HAP-1 (cell line): ENCODE data around the gene MYLK.

Source experiments
- DNase-seq, 2 experiments: peaks; one replicate each; pipeline ENCODE4 v3.0.0-alpha.2; 2016 to 2020; ENCODE audit warnings: low spot score in 2 of 2
- H3K27me3 ChIP-seq: fragments of 250-450 bp; sonication (Bioruptor Pico); 2 replicates; pipeline ENCODE4 v1.5.1; 2020; ENCODE audit warnings: low read depth, mild to moderate bottlenecking, moderate library complexity
- H3K36me3 ChIP-seq: fragments of 250-450 bp; sonication (Bioruptor Pico); replicated peaks from 2 replicates; pipeline ENCODE4 v1.5.1; 2020; ENCODE audit warnings: mild to moderate bottlenecking
- H3K4me1 ChIP-seq: fragments of 250-450 bp; sonication (Bioruptor Pico); 2 replicates; pipeline ENCODE4 v1.5.1; 2020; ENCODE audit warnings: mild to moderate bottlenecking
- H3K4me3 ChIP-seq: fragments of 250-450 bp; sonication (Bioruptor Pico); 2 replicates; pipeline ENCODE4 v1.5.1; 2020; ENCODE audit warnings: mild to moderate bottlenecking, moderate library complexity
- H3K9me3 ChIP-seq: fragments of 250-450 bp; sonication (Bioruptor Pico); 2 replicates; pipeline ENCODE4 v1.5.1; 2020; ENCODE audit warnings: mild to moderate bottlenecking, moderate library complexity
- in situ Hi-C: fragments of 300-500 bp; cut with MboI; formaldehyde crosslinking; loops from 3 replicates; pipeline ENCODE4 v1.14.3; 2020; ENCODE audit warnings: low sequenced_read_pairs, inconsistent platforms, mixed read lengths

The MYLK gene

DNA sequence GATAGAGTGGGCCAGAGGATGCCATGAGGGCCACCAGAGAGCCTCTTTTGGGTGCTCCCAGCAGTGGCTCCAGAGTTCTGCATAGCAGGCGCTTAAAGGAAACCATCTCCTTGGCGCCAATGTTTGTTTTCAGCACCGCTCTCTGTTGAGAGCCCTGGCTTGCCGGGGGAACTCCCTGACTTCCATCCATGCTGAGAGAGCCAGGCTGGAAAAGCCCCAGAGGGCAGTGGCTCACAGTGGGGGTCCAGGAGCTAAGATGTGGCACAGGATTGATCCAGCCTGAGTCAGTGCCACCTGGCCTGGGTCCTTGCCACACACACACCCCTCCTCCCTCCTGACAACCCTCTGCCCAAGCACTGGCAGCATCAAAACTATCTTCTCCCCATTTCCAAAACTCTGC lies 248.9 kb downstream of the MYLK start:
- no peaks in the 10 kb centered on the region for H3K9me3 ChIP-seq
- in situ Hi-C loops = no loop called here
- no peaks in the 10 kb centered on the region; the same call in 1 of the 2 replicates for H3K4me1 ChIP-seq
- no peaks in the 10 kb centered on the region for H3K36me3 ChIP-seq
- no peaks in the 10 kb centered on the region for H3K27me3 ChIP-seq
- DNase-seq = no peak
- H3K4me3 ChIP-seq = no peak overlapping the region

DNA sequence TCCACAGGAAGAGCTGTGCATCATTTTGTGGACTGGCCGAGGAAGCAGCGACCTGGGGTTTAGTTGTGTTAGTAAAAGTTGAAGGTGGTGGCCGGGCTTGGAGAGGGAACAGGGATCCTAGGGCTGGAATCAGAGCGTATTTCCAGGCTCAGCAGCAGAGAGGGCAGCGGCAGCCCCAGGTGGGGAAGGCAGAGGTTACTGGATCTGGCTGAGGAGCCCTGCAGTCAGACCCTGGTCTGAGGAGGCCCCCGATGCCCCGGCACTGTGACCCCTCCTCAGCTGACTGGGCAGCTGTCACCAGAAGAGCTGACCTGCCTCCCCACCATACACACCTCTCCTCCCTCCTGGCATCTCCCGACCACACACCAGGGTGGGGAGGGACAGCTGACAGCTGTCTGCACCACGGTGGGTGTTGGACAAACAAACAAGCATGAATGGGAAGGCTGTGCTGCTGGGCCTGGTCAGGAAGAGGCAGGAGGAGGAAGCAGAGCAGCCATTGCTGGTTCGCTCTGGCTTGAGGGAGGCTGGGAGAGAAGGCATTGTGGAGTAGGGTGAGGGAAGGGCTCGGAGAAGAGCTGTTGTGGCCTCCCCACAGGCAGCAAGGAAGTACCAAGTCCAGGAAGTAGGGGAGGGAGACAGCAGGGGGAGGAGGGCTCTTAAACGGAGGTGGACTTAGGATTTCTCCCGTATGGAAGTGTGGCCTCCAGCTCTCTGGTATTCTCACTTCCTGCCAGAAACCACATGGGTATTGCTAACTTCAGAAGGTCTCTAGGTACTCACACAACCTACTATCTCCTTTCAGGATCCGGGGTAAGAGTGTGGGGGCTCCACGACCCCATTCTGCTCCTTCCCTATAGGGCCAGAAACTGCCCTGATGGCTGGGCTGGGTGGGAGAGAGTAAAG lies 249.7 kb downstream of the MYLK start:
- Histone ChIP-seq H3K4me1 (no peaks in the 10 kb centered on the region; the same call in 1 of the 2 replicates), H3K27me3 (no peaks in the 10 kb centered on the region), H3K9me3 (no peaks in the 10 kb centered on the region), H3K36me3 (no peaks in the 10 kb centered on the region), H3K4me3 (no peak overlapping the region)
- in situ Hi-C loops = no loop called here
- DNase-seq = no peak

DNA sequence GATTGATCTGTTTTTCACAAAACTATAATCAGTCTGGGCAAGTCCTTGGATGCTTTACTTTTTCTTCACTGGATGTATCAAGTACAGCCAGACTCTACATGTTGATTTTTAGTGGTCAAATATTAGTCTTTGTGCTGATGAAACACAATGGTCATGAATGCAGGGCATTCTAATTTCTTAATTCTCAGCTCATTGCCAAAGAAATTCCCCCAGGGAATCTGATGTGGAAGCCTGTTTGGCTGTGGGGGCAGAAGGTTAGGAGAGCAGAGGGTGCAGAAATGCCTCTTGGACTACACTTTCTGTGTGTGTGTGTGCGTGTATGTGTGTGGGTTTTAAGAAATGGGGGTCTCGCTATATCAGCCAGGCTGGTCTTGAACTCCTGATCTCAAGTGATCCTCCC lies 250.6 kb downstream of the MYLK start:
- Histone ChIP-seq H3K4me1 (no peaks in the 10 kb centered on the region; the same call in 1 of the 2 replicates), H3K36me3 (no peaks in the 10 kb centered on the region), H3K27me3 (no peaks in the 10 kb centered on the region), H3K4me3 (no peak overlapping the region), H3K9me3 (no peaks in the 10 kb centered on the region)
- DNase-seq = no peak
- in situ Hi-C loops = no loop called here

DNA sequence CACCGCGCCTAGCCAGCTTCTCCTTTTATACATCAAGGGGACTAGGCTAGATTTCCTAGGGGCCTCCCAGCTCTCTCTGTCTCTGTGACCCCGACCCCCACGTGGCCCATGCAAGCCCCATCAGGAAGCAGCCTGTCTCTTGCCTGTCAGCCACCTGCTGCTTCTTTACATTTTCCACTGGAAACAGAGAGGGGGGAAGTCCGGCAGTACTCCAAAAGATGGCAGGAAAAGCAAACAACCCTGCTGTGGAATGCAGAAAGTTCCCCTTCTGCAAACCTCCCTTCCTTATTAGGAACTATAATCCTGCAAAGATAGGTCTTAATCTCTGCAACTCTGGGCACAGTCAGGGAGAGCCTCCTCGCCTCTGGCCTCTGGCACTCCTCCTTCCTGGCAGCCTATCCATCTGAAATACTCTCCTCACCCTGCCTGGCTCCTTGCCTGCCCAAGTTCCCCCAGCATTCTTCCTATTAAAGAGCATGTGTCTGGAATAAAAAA lies 251.9 kb downstream of the MYLK start:
- in situ Hi-C loops = no loop called here
- no peak for DNase-seq
- Histone ChIP-seq H3K4me1 (no peaks in the 10 kb centered on the region; the same call in 1 of the 2 replicates), H3K9me3 (no peaks in the 10 kb centered on the region), H3K27me3 (no peaks in the 10 kb centered on the region), H3K36me3 (no peaks in the 10 kb centered on the region), H3K4me3 (no peak overlapping the region)

DNA sequence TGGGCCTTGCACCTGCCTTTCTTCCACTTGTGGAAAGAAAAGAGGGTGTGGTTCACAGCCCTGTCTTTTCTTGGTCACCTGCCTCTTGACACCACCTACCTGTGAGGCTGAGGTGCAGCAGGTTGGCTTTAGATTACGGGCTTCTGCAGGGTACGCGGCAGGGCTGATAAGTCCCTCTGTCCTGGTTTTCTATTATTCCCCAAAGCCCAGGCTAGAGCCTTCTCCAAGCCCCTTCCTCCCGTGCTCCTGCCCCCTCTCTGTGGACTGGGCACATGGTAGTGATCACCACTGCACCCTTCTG lies 254.4 kb downstream of the MYLK start:
- H3K36me3 ChIP-seq = no peaks in the 10 kb centered on the region
- H3K4me1 ChIP-seq = no peaks in the 10 kb centered on the region; the same call in 1 of the 2 replicates
- no peaks in the 10 kb centered on the region for H3K27me3 ChIP-seq
- no peaks in the 10 kb centered on the region for H3K9me3 ChIP-seq
- no peak overlapping the region for H3K4me3 ChIP-seq
- DNase-seq = no peak
- in situ Hi-C loops = no loop called here

DNA sequence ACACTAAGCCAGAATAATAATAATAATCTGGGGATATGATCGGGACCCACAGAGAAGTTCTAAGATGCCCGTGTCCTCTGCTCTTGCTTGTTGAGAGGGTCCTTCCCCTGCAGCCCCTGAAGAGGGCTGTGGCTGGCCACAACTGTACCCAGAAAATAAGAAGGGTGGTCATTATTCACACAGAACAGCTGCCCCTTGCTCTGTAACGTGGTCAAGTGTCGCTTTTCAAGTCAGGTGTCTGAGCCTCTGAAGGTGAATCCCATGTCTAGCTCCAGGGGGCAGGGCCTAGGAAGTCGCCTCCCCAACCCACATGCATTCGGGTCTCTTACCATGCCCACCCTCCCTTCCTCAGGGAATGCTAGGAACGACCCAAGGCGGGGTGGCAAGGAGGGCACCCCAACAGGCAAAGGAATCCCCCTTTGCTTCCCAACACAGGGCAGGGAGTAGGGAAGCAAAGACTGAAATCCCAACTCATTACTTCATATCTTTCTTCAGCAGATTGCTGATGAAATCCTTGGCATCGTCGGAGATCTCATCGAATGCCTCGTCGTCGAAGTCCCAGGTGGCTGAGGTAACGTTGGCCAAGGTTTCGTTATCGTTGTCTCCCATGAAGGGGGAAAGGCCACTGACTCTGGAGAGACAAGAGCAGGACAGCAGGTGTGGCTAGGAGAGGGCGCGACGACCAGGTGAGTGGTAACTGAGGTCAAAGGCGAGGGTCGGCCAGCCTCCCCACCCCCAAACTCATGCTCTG lies 255.0 kb downstream of the MYLK start:
- DNase-seq = no peak
- no peaks in the 10 kb centered on the region for H3K27me3 ChIP-seq
- no peaks in the 10 kb centered on the region; the same call in 1 of the 2 replicates for H3K4me1 ChIP-seq
- no peaks in the 10 kb centered on the region for H3K9me3 ChIP-seq
- no peak overlapping the region for H3K4me3 ChIP-seq
- H3K36me3 ChIP-seq = no peaks in the 10 kb centered on the region
- in situ Hi-C loops = no loop called here

DNA sequence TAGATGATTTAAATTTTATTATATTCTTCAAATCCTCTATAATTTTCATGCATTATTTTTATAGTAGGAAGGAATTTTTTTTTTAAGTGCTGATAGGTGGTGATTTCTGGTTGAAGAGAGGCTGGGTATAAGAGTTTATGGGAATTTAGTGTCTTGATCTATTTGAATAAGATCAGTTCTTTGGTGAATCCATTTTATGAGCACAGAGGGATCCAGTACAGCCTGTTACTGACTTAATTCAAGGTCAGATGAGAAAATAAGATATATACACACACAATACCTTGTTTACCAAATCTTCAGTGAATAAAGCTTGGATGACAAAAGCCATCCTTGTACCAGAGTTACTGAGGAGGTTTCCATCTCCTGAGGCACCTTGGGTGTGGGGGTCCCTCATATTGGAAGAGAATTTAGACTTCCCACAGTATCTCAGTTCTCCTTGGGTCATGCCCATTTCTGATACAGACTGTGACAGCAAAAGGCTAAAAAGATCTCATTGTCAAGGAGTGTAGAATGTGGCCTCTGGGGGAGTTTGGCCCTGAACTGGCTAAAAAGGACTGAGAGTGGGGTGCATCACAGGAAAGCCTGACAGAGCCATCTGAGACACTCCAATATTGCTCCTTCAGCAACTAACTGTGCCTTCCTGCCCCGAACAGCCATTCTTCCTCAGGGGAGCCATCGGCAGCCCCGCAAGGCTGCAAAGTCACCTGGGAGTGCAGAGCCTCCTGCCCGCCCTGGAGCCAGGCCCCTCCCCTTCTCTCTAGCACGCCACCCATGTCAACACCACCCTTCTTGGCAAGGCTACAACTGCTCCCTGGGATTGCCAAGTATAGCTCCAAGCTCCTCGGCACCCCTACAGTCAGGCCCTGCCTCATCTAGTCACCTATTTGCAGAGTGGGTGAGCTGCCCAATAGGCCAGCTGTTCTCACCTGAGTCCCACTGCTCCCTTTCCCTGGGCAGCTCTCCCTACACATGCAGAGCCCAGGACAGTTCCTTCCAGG lies 256.2 kb downstream of the MYLK start:
- Histone ChIP-seq H3K36me3 (no peaks in the 10 kb centered on the region), H3K4me1 (no peaks in the 10 kb centered on the region; the same call in 1 of the 2 replicates), H3K4me3 (no peak overlapping the region), H3K9me3 (no peaks in the 10 kb centered on the region), H3K27me3 (no peaks in the 10 kb centered on the region)
- DNase-seq = no peak
- in situ Hi-C loops = no loop called here

DNA sequence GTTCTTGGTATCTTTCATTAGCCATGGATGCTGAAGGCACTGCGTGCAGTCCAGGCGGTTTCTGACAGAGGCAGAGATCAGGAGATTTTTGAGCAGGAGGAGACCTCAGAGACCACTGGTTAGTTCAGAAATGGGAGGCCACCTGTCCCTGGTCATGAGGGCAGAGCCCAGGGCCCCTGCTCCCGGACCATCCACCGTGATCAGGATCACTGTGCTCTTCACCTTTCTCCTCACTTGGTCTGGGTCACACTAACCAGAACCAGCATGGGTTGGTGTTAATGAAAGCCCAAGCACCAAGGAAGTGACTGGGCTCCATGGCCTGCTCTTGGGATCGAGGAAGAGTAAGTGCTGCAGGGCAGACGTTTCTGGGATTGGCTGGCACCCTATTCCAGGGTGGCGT lies 257.3 kb downstream of the MYLK start:
- no peaks in the 10 kb centered on the region for H3K27me3 ChIP-seq
- no peaks in the 10 kb centered on the region; the same call in 1 of the 2 replicates for H3K4me1 ChIP-seq
- no peak overlapping the region for H3K4me3 ChIP-seq
- no peaks in the 10 kb centered on the region for H3K9me3 ChIP-seq
- DNase-seq = no peak
- H3K36me3 ChIP-seq = no peaks in the 10 kb centered on the region
- in situ Hi-C loops = no loop called here

DNA sequence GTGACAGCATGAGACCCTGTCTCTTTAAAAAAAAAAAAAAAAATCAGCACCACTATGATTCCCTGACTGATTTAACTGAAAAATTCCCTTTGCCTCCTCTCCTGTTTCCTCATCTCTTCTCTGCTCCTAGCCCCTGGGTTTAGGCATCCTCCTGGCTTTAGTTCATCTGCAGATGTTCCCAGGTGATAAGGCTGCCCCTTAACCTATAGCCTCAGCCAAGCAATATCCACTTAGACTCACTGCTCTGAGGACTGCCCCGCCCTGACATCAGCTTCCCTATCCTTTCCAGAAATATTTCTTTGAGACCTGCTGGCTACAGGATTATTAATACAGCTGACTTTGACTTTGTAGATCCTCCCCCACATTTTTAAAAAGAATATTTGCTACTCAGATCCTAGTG lies 259.8 kb downstream of the MYLK start:
- DNase-seq = no peak
- Histone ChIP-seq H3K27me3 (no peaks in the 10 kb centered on the region), H3K36me3 (no peaks in the 10 kb centered on the region), H3K4me3 (no peak overlapping the region), H3K9me3 (no peaks in the 10 kb centered on the region), H3K4me1 (no peaks in the 10 kb centered on the region)
- in situ Hi-C loops = no loop called here

DNA sequence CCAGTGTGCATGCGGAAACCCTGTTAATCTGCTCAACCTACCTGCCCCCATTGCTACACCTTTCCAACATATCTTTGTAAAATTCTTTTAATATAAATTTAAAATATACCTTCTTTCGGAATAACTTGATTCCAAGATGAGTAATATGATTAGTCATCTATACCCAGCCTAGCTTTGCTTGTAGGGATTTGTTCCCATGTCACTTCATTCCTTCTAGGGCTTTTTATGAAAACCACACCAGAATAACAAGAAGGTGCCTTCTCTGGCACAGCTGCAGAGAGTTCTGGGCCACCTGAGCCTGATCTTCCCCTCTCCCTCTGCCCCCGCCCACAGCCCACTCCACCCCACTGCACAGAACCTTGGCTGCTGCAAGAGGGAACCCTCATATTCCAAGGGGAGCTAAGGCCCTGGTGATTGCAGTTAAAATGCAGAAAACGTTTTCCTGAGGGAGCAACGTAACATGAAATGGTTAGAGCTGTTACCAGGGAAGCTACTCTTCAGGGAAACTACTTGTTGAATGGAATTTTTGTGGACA lies 260.7 kb downstream of the MYLK start:
- in situ Hi-C loops = no loop called here
- H3K36me3 ChIP-seq = no peaks in the 10 kb centered on the region
- H3K4me1 ChIP-seq = no peaks in the 10 kb centered on the region
- H3K27me3 ChIP-seq = no peaks in the 10 kb centered on the region
- no peak for DNase-seq
- H3K9me3 ChIP-seq = no peaks in the 10 kb centered on the region
- H3K4me3 ChIP-seq = no peak overlapping the region

DNA sequence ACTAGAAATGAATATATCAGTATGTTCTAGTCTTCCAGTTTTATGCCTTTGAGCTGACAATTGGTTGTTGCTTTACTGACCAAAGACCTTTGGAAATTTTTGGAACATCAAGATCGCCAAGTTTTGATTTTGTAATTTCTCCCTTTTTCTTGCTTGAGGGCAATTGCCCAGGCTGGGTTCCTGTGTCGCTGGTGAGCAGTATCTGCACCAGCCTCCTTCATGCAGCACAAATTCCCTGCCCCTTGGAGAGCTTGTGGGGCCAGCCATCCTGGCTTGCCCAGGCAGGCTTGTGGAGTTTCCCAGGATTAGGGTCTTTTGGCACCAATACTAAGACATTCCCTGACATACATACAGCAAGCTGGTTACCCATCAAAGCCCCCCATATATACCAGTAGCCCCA lies 261.4 kb downstream of the MYLK start:
- no peak overlapping the region for H3K4me3 ChIP-seq
- no peak for DNase-seq
- no peaks in the 10 kb centered on the region for H3K4me1 ChIP-seq
- H3K36me3 ChIP-seq = no peaks in the 10 kb centered on the region
- no peaks in the 10 kb centered on the region for H3K9me3 ChIP-seq
- no peaks in the 10 kb centered on the region for H3K27me3 ChIP-seq
- in situ Hi-C loops = no loop called here

DNA sequence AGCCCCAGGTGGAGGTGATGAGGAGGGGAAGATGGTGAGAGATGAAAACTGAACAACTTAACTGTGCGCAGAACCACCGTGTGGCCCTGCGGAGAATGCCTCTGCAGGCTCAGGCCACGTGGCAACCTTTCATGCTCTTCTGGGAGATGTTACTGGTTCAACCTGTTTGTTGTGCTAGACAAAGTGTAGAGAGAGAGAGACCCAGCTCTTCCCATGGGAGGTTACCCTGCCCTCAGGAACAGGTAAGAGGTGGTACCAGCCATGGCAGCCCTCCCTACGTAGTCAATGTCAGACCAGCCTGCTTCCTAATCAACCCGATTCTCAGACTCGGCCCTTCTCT lies 262.3 kb downstream of the MYLK start:
- Histone ChIP-seq H3K4me1 (no peaks in the 10 kb centered on the region), H3K9me3 (no peaks in the 10 kb centered on the region), H3K36me3 (no peaks in the 10 kb centered on the region), H3K4me3 (no peak overlapping the region), H3K27me3 (no peaks in the 10 kb centered on the region)
- no peak for DNase-seq
- in situ Hi-C loops = no loop called here

DNA sequence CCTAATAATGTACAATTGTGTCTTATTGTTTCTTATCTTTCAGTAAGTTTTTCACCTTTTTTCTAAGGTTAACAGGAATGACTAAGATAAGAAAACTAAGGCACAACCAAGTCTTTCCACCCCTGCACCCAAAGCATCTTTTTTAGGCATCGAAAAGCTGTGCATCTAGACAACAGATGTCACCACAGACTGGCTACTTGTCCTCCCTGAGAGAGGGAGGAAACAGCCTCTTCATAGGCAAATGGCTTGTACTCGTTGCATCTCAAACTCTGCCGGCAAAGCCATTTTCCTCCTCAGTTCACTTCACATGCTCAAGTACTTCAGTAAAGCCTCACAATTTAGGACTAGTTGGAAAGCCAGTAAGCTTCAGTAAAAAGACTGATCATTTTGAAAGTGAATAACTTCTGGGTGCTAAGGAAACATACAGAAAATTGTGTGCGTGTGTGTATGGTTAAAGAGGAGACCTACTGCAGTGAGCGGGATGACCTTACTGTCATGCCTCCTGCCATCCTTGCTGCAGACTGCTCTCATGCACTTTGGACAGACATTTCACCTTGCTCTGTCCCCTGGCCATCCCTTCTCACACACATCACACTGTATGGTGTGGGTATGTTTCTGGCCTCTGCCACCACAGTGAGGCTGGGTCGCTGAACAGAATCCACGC lies 262.8 kb downstream of the MYLK start:
- no peaks in the 10 kb centered on the region for H3K9me3 ChIP-seq
- H3K36me3 ChIP-seq = no peaks in the 10 kb centered on the region
- H3K4me3 ChIP-seq = no peak overlapping the region
- H3K4me1 ChIP-seq = no peaks in the 10 kb centered on the region
- H3K27me3 ChIP-seq = no peaks in the 10 kb centered on the region
- in situ Hi-C loops = no loop called here
- DNase-seq = no peak
